Ishikawa (cell line): ENCODE measurements around the gene YIPF2.

ENCODE experiments used
- CEBPB ChIP-seq: IDR thresholded peaks from 2 replicates; pipeline ENCODE4 v1.6.1; 2012
- CREB1 ChIP-seq: IDR thresholded peaks from 2 replicates; pipeline ENCODE4 v1.6.1; 2012; ENCODE audit warnings: low read depth
- EGR1 ChIP-seq: IDR thresholded peaks from 2 replicates; pipeline ENCODE4 v1.6.1; 2012
- EP300 ChIP-seq: IDR thresholded peaks from 2 replicates; pipeline ENCODE4 v1.6.1; 2012; ENCODE audit warnings: borderline replicate concordance
- FOXM1 ChIP-seq: IDR thresholded peaks from 2 replicates; pipeline ENCODE4 v1.6.1; 2012; ENCODE audit warnings: low read depth, borderline replicate concordance
- MAX ChIP-seq: IDR thresholded peaks from 2 replicates; pipeline ENCODE4 v1.6.1; 2012
- NFIC ChIP-seq: IDR thresholded peaks from 2 replicates; pipeline ENCODE4 v1.6.1; 2012
- RAD21 ChIP-seq: IDR thresholded peaks from 2 replicates; pipeline ENCODE4 v1.6.1; 2012; ENCODE audit warnings: low read depth
- REST ChIP-seq: IDR thresholded peaks from 2 replicates; pipeline ENCODE4 v1.6.1; 2012; ENCODE audit warnings: low read depth, mild to moderate bottlenecking
- TAF1 ChIP-seq: IDR thresholded peaks from 2 replicates; pipeline ENCODE4 v1.6.1; 2012; ENCODE audit warnings: low read depth, mild to moderate bottlenecking
- TCF12 ChIP-seq: IDR thresholded peaks from 2 replicates; pipeline ENCODE4 v1.6.1; 2012; ENCODE audit warnings: low read depth
- TEAD4 ChIP-seq: IDR thresholded peaks from 2 replicates; pipeline ENCODE4 v1.6.1; 2012
- USF1 ChIP-seq: IDR thresholded peaks from 2 replicates; pipeline ENCODE4 v1.6.1; 2012
- YY1 ChIP-seq: IDR thresholded peaks from 2 replicates; pipeline ENCODE4 v1.6.1; 2012; ENCODE audit warnings: low read depth
- ZBTB7A ChIP-seq: IDR thresholded peaks from 2 replicates; pipeline ENCODE4 v1.6.1; 2012; ENCODE audit warnings: low read depth

Gene YIPF2

GRCh38 chr19:10920781-10921180, 7.7 kb downstream of the YIPF2 start:
- TF ChIP-seq YY1 (no peak), USF1 (no peak), REST (no peak), RAD21 (no peak), FOXM1 (no peak), EGR1 (no peak), TEAD4 (no peak), NFIC (no peak), EP300 (no peak), TAF1 (no peak), CREB1 (no peak), TCF12 (no peak), ZBTB7A (no peak), MAX (no peak), CEBPB (no peak)

- no peak for TF ChIP-seq CREB1
- no peak for TF ChIP-seq NFIC
- no peak for TF ChIP-seq RAD21
- TF ChIP-seq ZBTB7A, result no peak
- TF ChIP-seq EP300, result no peak
- no peak for TF ChIP-seq FOXM1
- no peak for TF ChIP-seq TCF12
These were observed 8.2 kb downstream of the YIPF2 start for GRCh38 chr19:10920288-10920655.

GRCh38 chr19:10919352-10920287, 8.8 kb downstream of the YIPF2 start:
- TF ChIP-seq YY1 (no peak), FOXM1 (no peak)

GRCh38 chr19:10918359-10918758, 10.1 kb downstream of the YIPF2 start:
- TF ChIP-seq TAF1, result no peak
- TF ChIP-seq ZBTB7A, result no peak
- no peak for TF ChIP-seq NFIC
- no peak for TF ChIP-seq MAX
- no peak for TF ChIP-seq USF1
- no peak for TF ChIP-seq FOXM1
- no peak for TF ChIP-seq REST
- no peak for TF ChIP-seq YY1
- TF ChIP-seq RAD21, result no peak
- TF ChIP-seq EGR1, result no peak
- no peak for TF ChIP-seq TCF12
- TF ChIP-seq CEBPB, result no peak
- no peak for TF ChIP-seq TEAD4
- no peak for TF ChIP-seq CREB1
- TF ChIP-seq EP300, result no peak

GRCh38 chr19:10916602-10917001, 11.8 kb downstream of the YIPF2 start:
- TF ChIP-seq FOXM1 (no peak), CREB1 (no peak), EP300 (no peak), EGR1 (no peak), CEBPB (no peak), MAX (no peak), ZBTB7A (no peak), TAF1 (no peak), TCF12 (no peak), REST (no peak), NFIC (no peak), YY1 (no peak), RAD21 (no peak), USF1 (no peak), TEAD4 (no peak)
